Erythroblast (primary cell): ENCODE data around the gene CDC5L.

Experiments used
- DNase-seq, 2 experiments: peaks; one replicate each; lab custom pipeline; 2025; lab: John Stamatoyannopoulos, UW
- GATA1 ChIP-seq: IDR thresholded peaks from 2 replicates; pipeline ENCODE4 v1.6.1; 2011; ENCODE audit warnings: low read depth, mild to moderate bottlenecking, control low read depth, low read length, moderate library complexity
- POLR2A ChIP-seq: IDR thresholded peaks from 2 replicates; pipeline ENCODE4 v1.6.1; 2011; ENCODE audit warnings: mild to moderate bottlenecking, low read length

The CDC5L gene

GRCh38 chr6:44457596-44457995 lies 70.1 kb downstream of the CDC5L start:
- TF ChIP-seq GATA1: no peak
- no peak for TF ChIP-seq POLR2A
- DNase-seq: no peak

GRCh38 chr6:44458551-44458950 lies 71.0 kb downstream of the CDC5L start:
- no peak for TF ChIP-seq GATA1
- TF ChIP-seq POLR2A: no peak
- no peak for DNase-seq

- no peak for TF ChIP-seq GATA1
- no peak for TF ChIP-seq POLR2A
- no peak for DNase-seq
Measured at GRCh38 chr6:44462335-44462734, 74.8 kb downstream of the CDC5L start.

- no peak for TF ChIP-seq GATA1
- TF ChIP-seq POLR2A: no peak
- DNase-seq: no peak
Measured at GRCh38 chr6:44462797-44463727, 75.6 kb downstream of the CDC5L start.

- TF ChIP-seq GATA1 (no peak), POLR2A (no peak)
- no peak for DNase-seq
Measured at GRCh38 chr6:44463728-44464450, 76.4 kb downstream of the CDC5L start.

- DNase-seq: no peak
- no peak for TF ChIP-seq GATA1
- no peak for TF ChIP-seq POLR2A
Measured at GRCh38 chr6:44464527-44465310, 77.2 kb downstream of the CDC5L start.

GRCh38 chr6:44466955-44467354 lies 79.4 kb downstream of the CDC5L start:
- DNase-seq: no peak
- no peak for TF ChIP-seq POLR2A
- TF ChIP-seq GATA1: no peak

GRCh38 chr6:44468835-44469234 lies 81.3 kb downstream of the CDC5L start:
- TF ChIP-seq GATA1: no peak
- no peak for TF ChIP-seq POLR2A
- no peak for DNase-seq

GRCh38 chr6:44470115-44470464 lies 82.6 kb downstream of the CDC5L start:
- DNase-seq: no peak
- TF ChIP-seq POLR2A (no peak), GATA1 (no peak)

GRCh38 chr6:44470746-44471145 lies 83.2 kb downstream of the CDC5L start:
- no peak for DNase-seq
- TF ChIP-seq GATA1: no peak

- TF ChIP-seq GATA1 (no peak), POLR2A (no peak)
- peak; percentile 82 to 92 for DNase-seq
Measured at GRCh38 chr6:44471271-44471981, 83.9 kb downstream of the CDC5L start.

- no peak for TF ChIP-seq GATA1
- TF ChIP-seq POLR2A: no peak
- DNase-seq: peak; percentile 71 to 90
Measured at GRCh38 chr6:44472250-44472945, 84.9 kb downstream of the CDC5L start.

- no peak for DNase-seq
- no peak for TF ChIP-seq GATA1
- no peak for TF ChIP-seq POLR2A
Measured at GRCh38 chr6:44473393-44474189, 86.1 kb downstream of the CDC5L start.
